Tibial nerve (tissue), 4 donors: ENCODE data around the gene CDR2. TPM values are rescaled to one million over a fixed set of nuclear protein-coding genes. Genes with fewer than 3 reads are reported as not detected.

Source experiments
- DNase-seq, 2 donors: peaks; one replicate each; pipeline ENCODE4 v3.0.0-alpha.2; 2019; ENCODE audit warnings: low spot score in 2 of 2
- H3K27ac ChIP-seq, 4 donors: fragments of 200-600 bp; sonication (generic) in 3 of 4; one replicate each; pipeline ENCODE4 v1.5.1; 2017 to 2019; ENCODE audit warnings: mild to moderate bottlenecking in 1 of 4
- H3K27me3 ChIP-seq, 2 donors: fragments of 200-600 bp; sonication (generic) in 1 of 2; one replicate each; pipeline versions ENCODE4 v1.5.1 to v1.6.0; 2017 to 2019
- H3K36me3 ChIP-seq, 3 donors: fragments of 200-600 bp; sonication (generic); one replicate each; pipeline ENCODE4 v1.5.1; 2018 to 2019
- H3K4me1 ChIP-seq, 4 donors: fragments of 200-600 bp; sonication (generic) in 3 of 4; one replicate each; pipeline ENCODE4 v1.5.1; 2017 to 2019
- H3K4me3 ChIP-seq, 4 donors: fragments of 200-600 bp; sonication (generic) in 3 of 4; one replicate each; pipeline ENCODE4 v1.5.1; 2017 to 2019; ENCODE audit warnings: mild to moderate bottlenecking in 1 of 4, moderate library complexity in 1 of 4
- H3K9me3 ChIP-seq, 4 donors: fragments of 200-600 bp; sonication (generic) in 3 of 4; one replicate each; pipeline ENCODE4 v1.5.1; 2017 to 2019
- EP300 ChIP-seq, 2 donors: sonication (generic); formaldehyde crosslinking; IDR thresholded peaks; one replicate each; pipeline ENCODE4 v1.6.1; 2017; ENCODE audit warnings: antibody characterized with exemption in 2 of 2, mild to moderate bottlenecking in 1 of 2
- POLR2A ChIP-seq, 2 donors: fragments of 450-650 bp; IDR thresholded peaks; one replicate each; pipeline ENCODE4 v1.6.1; 2017; ENCODE audit warnings: antibody characterized with exemption in 2 of 2, mild to moderate bottlenecking in 2 of 2, moderate library complexity in 2 of 2
- WGBS, 2 donors: methylation state at CpG; one replicate each; pipeline ENCODE4 v1.1.5; 2018; 5-methylcytosine and 5-hydroxymethylcytosine counted together
- total RNA-seq, 4 donors: library from RNA; depleted of rRNA; stranded (reverse); fragments of >200 nt; gene quantifications; one replicate each; pipeline ENCODE4 v1.1.0, GENCODE V29; 2016
- TF ChIP-seq, protein P1 (sequence below), 5 experiments: fragments of 200-600 bp in 3 of 5; fragments of 450-650 bp in 2 of 5; sonication (generic) in 3 of 5; IDR thresholded peaks; one replicate each; pipeline ENCODE4 v1.5.1; 2016 to 2019; ENCODE audit warnings: antibody characterized with exemption in 5 of 5, mild to moderate bottlenecking in 3 of 5, moderate library complexity in 2 of 5

The CDR2 gene
- total RNA-seq, 4 donors from 2014 or later: 16.4 to 25.1 (median 18.7) TPM

DNA sequence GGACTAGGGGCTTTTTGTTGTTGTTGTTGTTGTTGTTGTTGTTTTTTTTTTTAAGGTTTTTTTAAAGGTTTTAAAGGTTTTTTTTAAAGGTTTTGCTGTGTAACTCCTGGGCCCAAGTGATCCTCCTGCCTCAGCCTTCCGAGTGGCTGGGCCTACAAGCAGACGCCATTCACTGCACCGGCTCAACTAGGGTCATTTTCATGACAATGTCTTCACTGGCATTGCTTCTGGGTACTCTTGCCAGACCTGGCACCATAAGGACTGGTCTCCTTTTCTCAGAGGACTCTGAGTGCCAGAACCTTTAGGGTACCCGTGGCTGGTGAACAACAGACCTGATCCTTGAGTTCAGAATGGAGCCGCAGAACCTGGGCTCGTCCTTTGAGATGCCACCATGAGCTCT lies 56.8 kb downstream of the CDR2 start:
- Histone ChIP-seq H3K36me3 (peaks cover 0 to 93% (median 11%) of the 10 kb centered on the region in 3 donors), H3K4me1 (peaks cover 0 to 10% (median 0%) of the 10 kb centered on the region in 4 donors), H3K4me3 (no peak overlapping the region), H3K9me3 (no peaks in the 10 kb centered on the region), H3K27ac (no peak overlapping the region), H3K27me3 (no peaks in the 10 kb centered on the region)
- WGBS, 2 donors: 96 to 97% methylated on average over 6 of the region's 6 CpGs
- DNase-seq: no peak
- TF ChIP-seq EP300 (IDR thresholded peaks at IDR 0.05): no peak
- TF ChIP-seq, protein P1, sequence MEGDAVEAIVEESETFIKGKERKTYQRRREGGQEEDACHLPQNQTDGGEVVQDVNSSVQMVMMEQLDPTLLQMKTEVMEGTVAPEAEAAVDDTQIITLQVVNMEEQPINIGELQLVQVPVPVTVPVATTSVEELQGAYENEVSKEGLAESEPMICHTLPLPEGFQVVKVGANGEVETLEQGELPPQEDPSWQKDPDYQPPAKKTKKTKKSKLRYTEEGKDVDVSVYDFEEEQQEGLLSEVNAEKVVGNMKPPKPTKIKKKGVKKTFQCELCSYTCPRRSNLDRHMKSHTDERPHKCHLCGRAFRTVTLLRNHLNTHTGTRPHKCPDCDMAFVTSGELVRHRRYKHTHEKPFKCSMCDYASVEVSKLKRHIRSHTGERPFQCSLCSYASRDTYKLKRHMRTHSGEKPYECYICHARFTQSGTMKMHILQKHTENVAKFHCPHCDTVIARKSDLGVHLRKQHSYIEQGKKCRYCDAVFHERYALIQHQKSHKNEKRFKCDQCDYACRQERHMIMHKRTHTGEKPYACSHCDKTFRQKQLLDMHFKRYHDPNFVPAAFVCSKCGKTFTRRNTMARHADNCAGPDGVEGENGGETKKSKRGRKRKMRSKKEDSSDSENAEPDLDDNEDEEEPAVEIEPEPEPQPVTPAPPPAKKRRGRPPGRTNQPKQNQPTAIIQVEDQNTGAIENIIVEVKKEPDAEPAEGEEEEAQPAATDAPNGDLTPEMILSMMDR (IDR thresholded peaks at IDR 0.05): no peak
- TF ChIP-seq POLR2A (IDR thresholded peaks at IDR 0.05): no peak

DNA sequence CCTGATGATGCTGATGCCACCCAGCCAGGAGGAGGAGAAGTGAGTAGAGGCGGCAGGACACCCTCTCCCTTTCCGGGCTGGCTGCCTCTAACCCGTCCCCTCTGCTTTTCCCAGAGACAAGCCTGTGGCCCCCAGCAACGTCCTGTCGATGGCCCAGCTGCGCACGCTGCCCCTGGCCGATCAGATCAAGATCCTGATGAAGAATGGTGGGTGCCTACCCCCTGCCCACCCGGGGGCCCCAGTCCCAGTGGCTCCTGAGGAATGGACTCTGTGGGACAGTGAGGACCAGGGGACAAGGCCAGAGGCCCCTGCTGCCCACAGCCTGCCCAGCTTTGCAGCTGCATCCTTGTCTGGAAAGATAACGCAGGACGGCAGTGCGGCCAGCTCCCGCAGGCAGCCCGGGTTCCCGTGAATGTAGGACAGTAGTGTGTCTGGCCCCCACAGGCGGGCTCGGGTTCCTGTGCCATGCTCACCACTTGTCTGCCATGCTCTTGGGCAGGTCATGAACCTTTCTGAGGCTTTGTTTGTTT lies 57.4 kb downstream of the CDR2 start:
- TF ChIP-seq EP300 (IDR thresholded peaks at IDR 0.05): no peak
- TF ChIP-seq, protein P1 (IDR thresholded peaks at IDR 0.05): no peak
- no peak for TF ChIP-seq POLR2A (IDR thresholded peaks at IDR 0.05)

DNA sequence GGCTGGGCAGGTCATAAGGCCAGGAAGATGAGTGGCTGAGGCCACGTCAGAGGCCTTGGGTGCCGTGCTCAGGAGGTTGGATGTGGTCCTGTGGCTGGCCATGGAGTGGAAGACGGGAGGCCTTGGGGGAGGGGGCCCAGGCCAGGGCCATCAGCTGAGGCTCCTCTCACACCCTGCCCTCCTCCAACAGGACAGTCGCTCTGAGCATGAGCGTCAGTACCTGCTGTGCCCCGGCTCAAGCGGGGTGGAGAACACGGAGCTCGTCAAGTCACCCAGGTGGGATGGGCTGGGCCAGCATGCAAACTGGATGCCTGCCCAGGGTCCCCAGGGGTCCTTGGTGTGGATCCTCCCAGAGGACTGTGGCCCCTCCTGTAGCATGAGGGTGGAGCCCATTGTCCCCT lies 58.0 kb downstream of the CDR2 start:
- DNase-seq: no peak
- Histone ChIP-seq H3K36me3 (peaks cover 0 to 93% (median 11%) of the 10 kb centered on the region in 3 donors), H3K27me3 (no peaks in the 10 kb centered on the region), H3K4me1 (peaks cover 0 to 6% (median 0%) of the 10 kb centered on the region in 4 donors), H3K27ac (no peak overlapping the region), H3K9me3 (no peaks in the 10 kb centered on the region), H3K4me3 (no peak overlapping the region)
- no peak for TF ChIP-seq EP300 (IDR thresholded peaks at IDR 0.05)
- no peak for TF ChIP-seq POLR2A (IDR thresholded peaks at IDR 0.05)
- TF ChIP-seq, protein P1 (IDR thresholded peaks at IDR 0.05): no peak
- WGBS, 2 donors: 85 to 87% methylated on average over 8 to 9 of the region's 9 CpGs

More for the DNA sequence above, 57.4 kb downstream of the CDR2 start:
- H3K9me3 ChIP-seq: no peaks in the 10 kb centered on the region
- H3K27ac ChIP-seq: no peak overlapping the region
- H3K4me3 ChIP-seq: no peak overlapping the region
- peaks cover 0 to 93% (median 11%) of the 10 kb centered on the region in 3 donors for H3K36me3 ChIP-seq
- H3K4me1 ChIP-seq: peaks cover 0 to 10% (median 0%) of the 10 kb centered on the region in 4 donors
- WGBS, 2 donors: 81 to 88% methylated on average over 10 to 17 of the region's 17 CpGs
- H3K27me3 ChIP-seq: no peaks in the 10 kb centered on the region
- DNase-seq: no peak

DNA sequence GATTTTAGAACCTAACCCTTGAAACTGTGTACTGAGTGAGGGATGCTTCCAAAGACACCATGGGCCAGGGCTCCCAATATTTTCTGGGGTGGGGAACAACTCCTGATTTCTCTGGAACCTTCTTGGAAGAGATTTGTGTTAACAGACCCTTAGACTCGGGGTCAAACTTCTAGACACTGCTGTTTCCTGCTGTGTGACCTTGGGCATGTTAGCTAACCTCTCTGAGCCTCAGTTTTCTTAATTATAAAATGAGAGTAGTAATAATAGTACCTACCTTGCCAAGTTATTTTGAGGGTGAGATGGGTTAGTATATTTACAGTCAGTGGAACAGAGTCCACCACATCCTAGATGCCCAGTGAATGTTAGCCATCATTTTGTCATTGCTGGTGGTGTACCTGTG lies 58.4 kb downstream of the CDR2 start:
- H3K4me1 ChIP-seq: peaks cover 0 to 2% (median 0%) of the 10 kb centered on the region in 4 donors
- no peak overlapping the region for H3K27ac ChIP-seq
- no peak overlapping the region for H3K4me3 ChIP-seq
- peaks cover 0 to 97% (median 11%) of the 10 kb centered on the region in 3 donors for H3K36me3 ChIP-seq
- WGBS, 2 donors: 83 to 94% methylated on average over 1 of the region's 1 CpG
- H3K27me3 ChIP-seq: no peaks in the 10 kb centered on the region
- no peaks in the 10 kb centered on the region for H3K9me3 ChIP-seq
- no peak for DNase-seq
- TF ChIP-seq, protein P1 (IDR thresholded peaks at IDR 0.05): no peak
- TF ChIP-seq POLR2A (IDR thresholded peaks at IDR 0.05): no peak
- no peak for TF ChIP-seq EP300 (IDR thresholded peaks at IDR 0.05)

DNA sequence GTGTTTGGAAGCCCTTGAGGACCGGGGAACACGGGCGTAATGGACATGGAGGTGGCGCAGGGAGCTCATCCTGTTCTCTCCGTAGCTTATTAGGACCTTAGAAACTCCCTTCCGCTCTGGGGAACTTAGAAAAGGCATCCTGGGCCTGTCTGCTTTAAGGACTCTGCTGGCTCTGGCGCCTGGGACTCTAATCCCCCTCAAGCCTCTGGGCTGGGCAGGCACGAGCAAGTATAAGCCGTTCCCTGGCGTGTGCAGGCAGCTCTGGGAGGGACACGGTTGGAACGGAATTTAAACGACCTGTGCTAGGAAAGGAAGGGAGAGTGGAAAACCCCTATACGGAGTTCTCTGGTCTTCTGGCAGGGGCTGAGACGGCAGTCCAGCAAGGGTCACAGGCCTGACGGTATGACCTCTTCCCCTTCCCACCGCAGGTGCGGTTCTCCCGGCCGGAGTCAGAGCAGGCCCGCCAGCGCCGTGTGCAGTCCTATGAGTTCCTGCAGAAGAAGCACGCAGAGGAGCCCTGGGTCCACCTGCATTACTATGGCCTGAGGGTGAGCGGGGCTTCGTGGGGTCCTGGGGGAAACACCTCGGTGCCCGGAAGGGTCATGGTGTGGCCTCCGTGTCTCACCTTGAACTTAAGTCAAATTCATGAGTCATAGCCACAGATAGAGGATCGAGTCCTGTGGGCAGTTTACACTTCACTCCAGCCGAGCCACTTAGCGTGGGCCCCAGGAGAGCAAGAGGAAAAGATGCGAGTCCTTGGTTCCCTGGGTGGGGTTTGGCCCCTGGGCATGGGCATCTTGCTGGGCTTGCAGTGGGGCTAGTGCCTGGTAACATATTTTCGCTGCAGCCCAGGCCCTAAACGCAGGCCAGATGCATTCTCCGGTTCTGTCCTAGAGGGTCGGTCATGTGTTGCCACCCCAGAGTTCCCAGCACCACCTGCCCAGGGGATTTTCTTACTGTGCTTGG lies 59.5 kb downstream of the CDR2 start:
- Histone ChIP-seq H3K27ac (no peak overlapping the region), H3K4me3 (no peak overlapping the region)

More for the DNA sequence above, 59.5 kb downstream of the CDR2 start:
- no peaks in the 10 kb centered on the region for H3K27me3 ChIP-seq
- TF ChIP-seq POLR2A (IDR thresholded peaks at IDR 0.05) (no peak), EP300 (IDR thresholded peaks at IDR 0.05) (no peak)
- TF ChIP-seq, protein P1 (IDR thresholded peaks at IDR 0.05): no peak
- DNase-seq: no peak
- no peaks in the 10 kb centered on the region for H3K4me1 ChIP-seq
- 84 to 86% methylated on average over 32 to 37 of the region's 37 CpGs for WGBS, 2 donors
- no peaks in the 10 kb centered on the region for H3K9me3 ChIP-seq
- peaks cover 0 to 100% (median 21%) of the 10 kb centered on the region in 3 donors for H3K36me3 ChIP-seq
